ENCODE measurements around the gene GAB2.
A peak's percentile ranks its signal among the peaks of the same experiment; 100 is the strongest.
"Not testable (repeated sequence)": the region's sequence is repeated elsewhere in the genome, so short reads cannot be mapped to it uniquely, and the experiment has no call there.

Gene GAB2

DNA sequence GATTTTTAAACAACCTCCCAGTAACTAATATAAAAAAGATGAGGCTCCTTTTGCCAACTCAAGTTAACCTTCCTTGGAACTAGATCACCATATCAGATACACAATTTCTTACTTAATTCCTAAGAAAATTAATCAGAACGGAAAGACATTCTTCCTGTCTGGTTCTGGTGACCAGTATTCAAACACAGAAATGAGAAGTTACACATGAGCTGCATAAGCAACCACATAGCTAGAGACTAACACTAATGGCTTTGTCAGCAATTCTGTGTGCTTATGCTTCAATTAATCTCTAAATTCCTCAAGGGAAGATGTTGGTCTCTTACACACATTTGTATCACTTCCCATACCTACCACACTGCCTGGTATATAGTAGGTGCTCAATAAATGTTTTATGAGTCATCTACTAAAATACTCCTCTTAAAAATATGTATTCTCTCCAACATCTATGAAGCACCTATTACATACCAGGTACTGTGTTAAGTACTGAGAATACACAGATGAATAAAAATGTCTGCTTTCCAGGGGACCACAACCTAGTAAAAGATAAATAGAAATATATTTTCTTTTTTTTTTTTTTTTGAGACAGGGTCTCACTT is 54.5 kb downstream of the GAB2 start:
- peak; percentile 57 to 61 for DNase-seq

DNA sequence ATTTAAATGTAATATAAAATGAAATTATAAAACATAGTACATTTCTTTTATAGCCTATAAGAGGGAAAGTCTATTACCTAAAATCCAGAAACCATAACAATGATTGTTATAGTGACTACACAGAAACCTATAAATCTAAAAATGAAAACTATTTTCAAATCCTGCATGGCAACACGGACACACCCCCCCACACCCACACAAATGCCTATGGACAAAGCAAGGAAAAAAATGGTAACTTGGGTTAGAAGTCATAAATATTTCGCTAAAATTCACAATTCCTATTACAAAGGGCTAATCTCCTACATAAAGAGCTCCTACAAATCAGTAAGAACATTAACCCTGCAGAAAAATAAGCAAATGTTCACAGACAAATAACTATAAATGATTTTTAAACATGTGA is 56.4 kb downstream of the GAB2 start:
- no peak for DNase-seq

DNA sequence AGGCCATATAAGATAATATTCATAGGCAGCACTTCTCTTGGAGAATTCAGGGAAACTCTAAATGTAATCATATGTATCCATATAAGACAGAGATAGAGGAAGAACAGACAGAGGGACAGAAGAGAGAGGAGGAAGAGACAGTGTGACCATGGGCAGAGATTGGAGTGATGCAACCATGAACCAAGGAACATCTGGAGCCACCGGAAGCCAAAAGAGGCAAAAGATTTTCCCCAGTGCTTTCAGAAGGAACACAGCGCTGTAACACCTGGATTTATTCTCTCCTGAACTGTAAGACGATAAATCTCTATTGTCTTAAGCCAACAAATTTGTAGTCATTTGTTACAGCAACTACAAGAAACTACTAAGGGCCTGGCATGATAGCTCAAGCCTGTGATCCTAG is 57.7 kb downstream of the GAB2 start:
- no peak for DNase-seq

DNA sequence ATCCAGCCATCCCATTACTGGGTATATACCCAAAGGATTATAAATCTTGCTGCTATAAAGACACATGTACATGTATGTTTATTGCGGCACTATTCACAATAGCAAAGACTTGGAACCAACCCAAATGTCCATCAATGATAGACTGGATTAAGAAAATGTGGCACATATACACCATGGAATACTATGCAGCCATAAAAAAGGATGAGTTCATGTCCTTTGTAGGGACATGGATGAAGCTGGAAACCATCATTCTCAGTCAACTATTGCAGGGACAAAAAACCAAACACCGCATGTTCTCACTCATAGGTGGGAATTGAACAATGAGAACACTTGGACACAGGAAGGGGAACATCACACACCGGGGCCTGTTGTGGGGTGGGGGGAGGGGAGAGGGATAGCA is 59.7 kb downstream of the GAB2 start:
- not testable (repeated sequence) for DNase-seq

DNA sequence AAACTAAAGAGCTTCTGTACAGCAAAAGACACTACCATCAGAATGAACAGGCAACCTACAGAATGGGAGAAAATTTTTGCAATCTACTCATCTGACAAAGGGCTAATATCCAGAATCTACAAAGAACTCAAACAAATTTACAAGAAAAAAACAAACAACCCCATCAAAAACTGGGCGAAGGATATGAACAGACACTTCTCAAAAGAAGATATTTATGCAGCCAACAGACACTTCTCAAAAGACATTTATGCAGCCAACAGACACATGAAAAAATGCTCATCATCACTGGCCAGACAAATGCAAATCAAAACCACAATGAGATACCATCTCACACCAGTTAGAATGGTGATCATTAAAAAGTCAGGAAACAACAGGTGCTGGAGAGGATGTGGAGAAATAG is 60.2 kb downstream of the GAB2 start:
- not testable (repeated sequence) for DNase-seq

- DNase-seq: not testable (repeated sequence)
Measured at GRCh38 chr11:78355742-78356141, 61.9 kb downstream of the GAB2 start.

GRCh38 chr11:78355309-78355705 is 62.3 kb downstream of the GAB2 start:
- DNase-seq: no peak

DNA sequence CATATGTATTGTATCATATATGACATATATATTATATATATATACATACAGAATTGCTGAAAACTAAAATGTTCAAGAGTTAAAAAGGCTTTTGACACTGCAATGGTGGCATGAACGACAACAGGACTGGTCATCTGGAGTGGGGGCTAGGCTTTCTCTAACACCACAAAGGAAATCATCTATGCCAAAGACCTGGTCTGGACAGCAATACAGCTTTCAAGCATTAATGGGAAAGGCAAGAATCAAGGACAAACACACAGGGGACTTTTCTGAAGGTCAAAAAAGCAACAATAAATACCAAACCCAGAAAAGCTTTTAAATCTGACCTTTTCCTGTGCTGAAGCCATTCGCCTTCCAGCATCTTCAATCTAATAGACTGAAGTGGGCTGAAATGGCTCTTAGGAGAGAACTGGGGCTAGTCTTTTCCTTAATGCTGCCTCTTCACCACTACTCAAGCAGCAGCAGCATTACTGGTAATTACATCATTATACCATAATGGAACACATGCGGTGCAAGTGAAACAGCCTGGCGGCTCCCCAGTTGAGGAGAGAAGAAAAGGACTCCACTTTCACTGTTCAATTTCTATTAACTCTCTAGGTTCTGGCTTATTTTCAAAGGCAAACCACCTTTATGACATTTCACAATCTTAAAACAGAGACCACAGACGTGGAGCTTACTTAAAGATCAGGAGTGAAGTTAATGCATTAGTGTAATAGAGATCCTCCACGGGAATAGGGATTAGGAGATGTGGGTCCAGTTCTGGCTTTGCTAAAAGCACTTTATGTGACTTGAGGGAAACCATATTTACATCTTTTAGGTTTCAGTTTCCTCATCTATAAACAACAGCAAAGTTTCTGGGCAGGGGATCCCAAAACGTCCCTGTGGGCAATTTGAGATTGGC is 63.0 kb downstream of the GAB2 start:
- DNase-seq: peak in 1 of 2 experiments; percentile 15

- DNase-seq: no peak
Measured at GRCh38 chr11:78351979-78352841, 65.4 kb downstream of the GAB2 start.

- peak; percentile 65 to 74 for DNase-seq
Measured at GRCh38 chr11:78351193-78351592, 66.4 kb downstream of the GAB2 start.

DNA sequence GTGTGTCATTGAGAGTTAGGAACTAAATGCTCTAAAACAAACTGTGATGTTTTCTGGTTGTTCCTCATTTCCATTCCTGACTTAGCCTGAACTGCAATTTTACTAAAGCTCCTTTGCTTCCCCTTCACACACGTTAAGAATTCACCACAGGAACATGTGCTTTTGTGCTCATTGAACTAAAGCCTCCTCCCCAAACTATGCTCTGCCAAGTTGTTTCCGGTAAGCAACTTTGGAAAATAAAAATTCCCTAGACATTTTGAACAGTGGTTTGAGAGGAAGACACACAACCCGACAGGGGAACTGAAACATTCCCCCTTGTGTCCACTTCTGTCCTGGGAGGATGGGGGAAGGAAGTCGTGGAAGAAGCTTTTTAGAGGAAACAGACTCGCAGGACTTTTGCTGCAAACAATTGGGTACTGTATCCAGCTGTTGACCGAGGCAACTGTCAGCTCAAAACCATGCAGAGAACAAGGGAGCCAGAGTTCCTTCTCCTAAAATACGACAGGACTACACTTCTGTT is 66.9 kb downstream of the GAB2 start:
- peak; percentile 95 to 96 for DNase-seq

- peak; percentile 82 to 89 for DNase-seq
Measured at GRCh38 chr11:78350091-78350645, 67.5 kb downstream of the GAB2 start.

GRCh38 chr11:78349624-78350023 is 68.0 kb downstream of the GAB2 start:
- no peak for DNase-seq

DNA sequence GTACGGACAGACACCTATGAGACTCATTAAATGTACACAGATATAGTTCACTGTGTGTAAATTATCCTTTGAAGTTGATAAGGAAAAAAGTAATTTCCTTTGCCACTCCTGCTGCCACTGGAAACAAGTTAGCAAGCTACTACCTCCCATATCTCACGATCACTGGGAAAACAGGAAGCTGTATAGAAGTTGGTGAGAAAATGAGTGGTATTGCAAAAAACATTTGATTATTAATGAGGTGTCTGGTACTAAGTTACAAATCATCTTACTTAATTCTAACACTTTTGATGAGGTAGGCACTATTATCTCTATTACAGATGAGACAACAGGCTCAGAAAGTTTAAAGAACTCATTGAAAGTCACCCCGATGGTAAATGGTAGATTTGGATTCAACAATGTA is 68.5 kb downstream of the GAB2 start:
- peak; percentile 12 to 20 for DNase-seq

DNA sequence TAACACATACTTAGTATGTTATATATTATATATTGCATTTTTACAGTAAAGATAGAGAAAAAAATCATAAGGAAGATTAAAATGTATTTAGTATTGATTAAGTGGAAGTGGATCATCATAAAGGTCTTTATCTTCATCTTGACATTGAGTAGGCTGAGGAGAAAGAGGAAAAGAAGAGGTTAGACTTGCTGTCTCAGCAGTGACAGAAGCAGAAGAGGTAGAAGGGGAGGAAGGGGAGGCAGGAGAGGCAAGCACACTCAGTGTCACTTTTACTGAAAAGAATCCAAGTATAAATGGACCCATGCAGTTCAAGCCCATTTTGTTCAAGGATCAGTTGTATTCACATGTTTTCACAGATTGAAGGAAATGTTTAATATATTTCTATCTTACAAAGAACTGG is 69.7 kb downstream of the GAB2 start:
- no peak for DNase-seq

GRCh38 chr11:78346799-78347198 is 70.8 kb downstream of the GAB2 start:
- DNase-seq: no peak

DNA sequence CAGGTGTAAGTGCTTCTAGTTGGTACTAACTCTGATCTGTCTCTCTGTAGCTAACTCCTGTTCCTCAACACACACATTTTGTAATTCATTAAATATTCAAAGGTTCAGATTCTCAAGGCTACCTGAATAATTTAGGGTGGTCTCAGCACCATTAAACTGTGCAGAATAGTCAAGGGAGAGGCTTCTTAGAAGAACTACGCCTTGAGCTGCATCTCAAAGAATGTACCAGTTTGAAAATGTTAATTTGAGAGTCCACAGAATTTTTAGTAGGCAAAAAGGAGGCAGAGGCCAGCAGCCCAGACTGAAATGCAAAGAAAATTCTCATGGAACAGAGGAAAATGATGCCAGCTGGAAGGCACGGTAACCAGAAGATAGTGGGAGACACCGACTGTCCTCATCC is 72.2 kb downstream of the GAB2 start:
- no peak for DNase-seq

GRCh38 chr11:78344676-78345075 is 72.9 kb downstream of the GAB2 start:
- DNase-seq: no peak

DNA sequence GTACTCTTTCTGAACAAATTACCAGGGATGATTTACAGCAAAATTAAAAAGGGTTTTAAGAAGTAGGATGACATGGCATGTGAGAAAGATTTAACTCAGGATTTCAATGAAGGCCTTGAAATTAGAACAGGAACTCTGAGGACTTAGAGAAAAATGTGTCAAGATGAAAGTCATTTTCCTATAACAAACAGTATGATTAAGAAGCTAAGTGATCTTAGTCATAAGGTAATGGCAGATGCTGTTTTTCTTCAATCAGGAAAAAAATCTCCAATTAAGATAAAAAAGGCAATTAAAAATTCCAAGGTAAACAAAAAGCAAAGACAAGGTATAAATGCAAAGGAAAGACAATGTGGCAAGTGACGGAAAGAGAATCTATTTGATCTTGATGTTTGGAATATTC is 73.5 kb downstream of the GAB2 start:
- DNase-seq: no peak

DNA sequence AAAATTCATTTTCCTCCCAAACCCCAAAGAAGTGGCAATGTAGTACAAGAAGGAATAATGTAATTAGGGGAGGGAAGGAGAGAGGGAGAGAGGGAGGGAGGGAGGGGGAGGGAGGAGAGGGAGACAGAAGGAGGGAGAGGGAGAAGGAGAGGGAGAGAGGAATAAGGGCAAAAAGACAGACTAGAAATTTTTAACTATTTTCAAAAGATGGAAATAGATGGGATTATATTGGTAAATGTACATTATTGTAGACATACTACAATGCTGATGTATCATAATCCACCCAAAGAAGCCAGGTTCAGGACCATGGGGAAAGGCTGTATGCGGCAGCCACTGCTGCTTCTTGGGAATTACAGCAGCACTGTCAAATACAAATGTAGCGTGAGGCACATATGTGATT is 74.3 kb downstream of the GAB2 start:
- DNase-seq: no peak

GRCh38 chr11:78341841-78342240 is 75.8 kb downstream of the GAB2 start:
- no peak for DNase-seq

GRCh38 chr11:78340530-78340929 is 77.1 kb downstream of the GAB2 start:
- no peak for DNase-seq

DNA sequence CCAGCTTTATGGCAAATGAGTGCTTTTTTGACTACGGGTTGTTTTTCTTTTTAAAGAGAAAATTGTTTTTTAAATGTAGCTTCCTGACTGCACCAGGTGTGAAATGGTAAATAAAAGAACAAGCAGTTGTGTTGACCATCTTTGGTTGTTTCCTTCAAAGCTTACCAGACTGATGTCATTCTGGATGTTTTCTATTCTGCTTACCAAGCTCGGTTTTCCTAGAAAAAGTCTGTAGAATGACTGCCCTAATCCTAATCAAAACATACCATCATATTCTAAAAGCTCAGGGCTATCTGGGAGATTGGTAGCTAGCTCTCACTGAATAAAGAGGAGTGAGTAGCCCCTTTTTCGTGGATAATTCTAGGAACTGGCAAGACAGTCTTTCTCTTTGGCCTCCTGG is 77.7 kb downstream of the GAB2 start:
- no peak for DNase-seq

All from Kasumi-1 (cell line).